Astrocyte (in vitro differentiated cells and primary cell): Measurements from ENCODE around the gene HNF1B.

Experiments
- CTCF ChIP-seq: IDR thresholded peaks from 2 replicates; pipeline ENCODE4 v1.5.1; 2011; ENCODE audit warnings: low read depth, mild to moderate bottlenecking, inconsistent platforms, low read length, moderate library complexity; ENCODE audit not compliant: insufficient read depth
- EZH2 ChIP-seq: IDR thresholded peaks from 2 replicates; pipeline ENCODE4 v1.6.1; 2012; ENCODE audit warnings: mild to moderate bottlenecking, low read length, inconsistent platforms; ENCODE audit not compliant: insufficient read depth

- no peak for TF ChIP-seq CTCF
- no peak for TF ChIP-seq EZH2
Observed at GRCh38 chr17:37747222-37747621, 2.4 kb upstream of the HNF1B start.
